ENCODE measurements around the gene ATP6V0E1. TPM values are rescaled to one million over a fixed set of nuclear protein-coding genes. Genes with fewer than 3 reads are reported as not detected.

ATP6V0E1 gene
- total and polyA plus RNA-seq, 2 experiments from 2014 or later: 75.9 to 250 TPM

DNA sequence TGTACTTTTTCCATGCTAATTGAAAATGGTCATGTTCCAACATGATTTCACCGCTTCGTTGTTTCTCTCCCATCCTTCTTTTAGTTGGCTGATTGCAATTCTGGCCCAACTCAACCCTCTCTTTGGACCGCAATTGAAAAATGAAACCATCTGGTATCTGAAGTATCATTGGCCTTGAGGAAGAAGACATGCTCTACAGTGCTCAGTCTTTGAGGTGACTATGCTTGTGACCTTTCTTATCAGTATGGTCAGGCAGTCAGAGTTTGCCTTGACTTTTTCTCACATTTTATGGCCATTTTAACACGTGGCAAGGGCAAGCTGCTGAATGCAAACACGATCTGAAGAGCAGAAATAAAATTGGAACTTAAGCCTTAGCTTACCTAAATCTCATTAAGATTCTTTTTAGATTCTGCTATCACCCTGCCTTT is 36.6 kb downstream of the ATP6V0E1 start:
- H3K4me3 Mint-ChIP-seq: no peak overlapping the region
- Histone ChIP-seq H3K27me3 (ENCODE audit: insufficient read depth) (no peaks in the 10 kb centered on the region), H3K27ac (ENCODE audit: low read depth) (no peak overlapping the region), H3K4me2 (no peak overlapping the region), H3K9me2 (ENCODE audit: insufficient read depth) (peaks cover 4% of the 10 kb centered on the region; the same call in 1 of the 2 replicates), H3F3A (replicated peaks; ENCODE audit: low read depth) (no peaks in the 10 kb centered on the region), H3K4me1 (ENCODE audit: insufficient read depth) (peaks cover 9% of the 10 kb centered on the region), H2AFZ (no peak overlapping the region), H4K20me1 (replicated peaks; ENCODE audit: insufficient read depth) (peaks cover 22% of the 10 kb centered on the region), H3K36me3 (ENCODE audit: insufficient read depth) (no peaks in the 10 kb centered on the region), H3K4me3 (no peak overlapping the region), H3K79me2 (replicated peaks; ENCODE audit: insufficient read depth) (peaks cover 57% of the 10 kb centered on the region)
- H3K4me1 Mint-ChIP-seq: peaks cover 17% of the 10 kb centered on the region
- peaks cover 2% of the 10 kb centered on the region for H3K27me3 Mint-ChIP-seq (ENCODE audit: insufficient read depth, low read depth, poor library complexity)
- ATAC-seq (no peak), DNase-seq (ENCODE audit: low spot score) (no peak)
- no peak for TF ChIP-seq ZNF114 (CRISPR knock-in tag; IDR thresholded peaks at IDR 0.05)
- TF ChIP-seq STAT1 (IDR thresholded peaks at IDR 0.05; ENCODE audit: unreplicated experiment): no peak
- no peak for TF ChIP-seq NANOG (IDR thresholded peaks at IDR 0.05; ENCODE audit: borderline replicate concordance)
- no peak for TF ChIP-seq REST (IDR thresholded peaks at IDR 0.05; ENCODE audit: unreplicated experiment)
- TF ChIP-seq POLR2AphosphoS5 (IDR thresholded peaks at IDR 0.05; ENCODE audit: low read depth): no peak
- TF ChIP-seq EZH2 (IDR thresholded peaks at IDR 0.05; ENCODE audit: low read depth, unreplicated experiment): no peak
- no peak for TF ChIP-seq ZNF331 (CRISPR knock-in tag; IDR thresholded peaks at IDR 0.05; ENCODE audit: low read depth)
- TF ChIP-seq, protein P1, sequence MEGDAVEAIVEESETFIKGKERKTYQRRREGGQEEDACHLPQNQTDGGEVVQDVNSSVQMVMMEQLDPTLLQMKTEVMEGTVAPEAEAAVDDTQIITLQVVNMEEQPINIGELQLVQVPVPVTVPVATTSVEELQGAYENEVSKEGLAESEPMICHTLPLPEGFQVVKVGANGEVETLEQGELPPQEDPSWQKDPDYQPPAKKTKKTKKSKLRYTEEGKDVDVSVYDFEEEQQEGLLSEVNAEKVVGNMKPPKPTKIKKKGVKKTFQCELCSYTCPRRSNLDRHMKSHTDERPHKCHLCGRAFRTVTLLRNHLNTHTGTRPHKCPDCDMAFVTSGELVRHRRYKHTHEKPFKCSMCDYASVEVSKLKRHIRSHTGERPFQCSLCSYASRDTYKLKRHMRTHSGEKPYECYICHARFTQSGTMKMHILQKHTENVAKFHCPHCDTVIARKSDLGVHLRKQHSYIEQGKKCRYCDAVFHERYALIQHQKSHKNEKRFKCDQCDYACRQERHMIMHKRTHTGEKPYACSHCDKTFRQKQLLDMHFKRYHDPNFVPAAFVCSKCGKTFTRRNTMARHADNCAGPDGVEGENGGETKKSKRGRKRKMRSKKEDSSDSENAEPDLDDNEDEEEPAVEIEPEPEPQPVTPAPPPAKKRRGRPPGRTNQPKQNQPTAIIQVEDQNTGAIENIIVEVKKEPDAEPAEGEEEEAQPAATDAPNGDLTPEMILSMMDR (conservative IDR thresholded peaks at IDR 0.05; ENCODE audit: low read depth in 2 of 2): no peak
- TF ChIP-seq JUNB (IDR thresholded peaks at IDR 0.05; ENCODE audit: unreplicated experiment): no peak
- TF ChIP-seq, protein P2, sequence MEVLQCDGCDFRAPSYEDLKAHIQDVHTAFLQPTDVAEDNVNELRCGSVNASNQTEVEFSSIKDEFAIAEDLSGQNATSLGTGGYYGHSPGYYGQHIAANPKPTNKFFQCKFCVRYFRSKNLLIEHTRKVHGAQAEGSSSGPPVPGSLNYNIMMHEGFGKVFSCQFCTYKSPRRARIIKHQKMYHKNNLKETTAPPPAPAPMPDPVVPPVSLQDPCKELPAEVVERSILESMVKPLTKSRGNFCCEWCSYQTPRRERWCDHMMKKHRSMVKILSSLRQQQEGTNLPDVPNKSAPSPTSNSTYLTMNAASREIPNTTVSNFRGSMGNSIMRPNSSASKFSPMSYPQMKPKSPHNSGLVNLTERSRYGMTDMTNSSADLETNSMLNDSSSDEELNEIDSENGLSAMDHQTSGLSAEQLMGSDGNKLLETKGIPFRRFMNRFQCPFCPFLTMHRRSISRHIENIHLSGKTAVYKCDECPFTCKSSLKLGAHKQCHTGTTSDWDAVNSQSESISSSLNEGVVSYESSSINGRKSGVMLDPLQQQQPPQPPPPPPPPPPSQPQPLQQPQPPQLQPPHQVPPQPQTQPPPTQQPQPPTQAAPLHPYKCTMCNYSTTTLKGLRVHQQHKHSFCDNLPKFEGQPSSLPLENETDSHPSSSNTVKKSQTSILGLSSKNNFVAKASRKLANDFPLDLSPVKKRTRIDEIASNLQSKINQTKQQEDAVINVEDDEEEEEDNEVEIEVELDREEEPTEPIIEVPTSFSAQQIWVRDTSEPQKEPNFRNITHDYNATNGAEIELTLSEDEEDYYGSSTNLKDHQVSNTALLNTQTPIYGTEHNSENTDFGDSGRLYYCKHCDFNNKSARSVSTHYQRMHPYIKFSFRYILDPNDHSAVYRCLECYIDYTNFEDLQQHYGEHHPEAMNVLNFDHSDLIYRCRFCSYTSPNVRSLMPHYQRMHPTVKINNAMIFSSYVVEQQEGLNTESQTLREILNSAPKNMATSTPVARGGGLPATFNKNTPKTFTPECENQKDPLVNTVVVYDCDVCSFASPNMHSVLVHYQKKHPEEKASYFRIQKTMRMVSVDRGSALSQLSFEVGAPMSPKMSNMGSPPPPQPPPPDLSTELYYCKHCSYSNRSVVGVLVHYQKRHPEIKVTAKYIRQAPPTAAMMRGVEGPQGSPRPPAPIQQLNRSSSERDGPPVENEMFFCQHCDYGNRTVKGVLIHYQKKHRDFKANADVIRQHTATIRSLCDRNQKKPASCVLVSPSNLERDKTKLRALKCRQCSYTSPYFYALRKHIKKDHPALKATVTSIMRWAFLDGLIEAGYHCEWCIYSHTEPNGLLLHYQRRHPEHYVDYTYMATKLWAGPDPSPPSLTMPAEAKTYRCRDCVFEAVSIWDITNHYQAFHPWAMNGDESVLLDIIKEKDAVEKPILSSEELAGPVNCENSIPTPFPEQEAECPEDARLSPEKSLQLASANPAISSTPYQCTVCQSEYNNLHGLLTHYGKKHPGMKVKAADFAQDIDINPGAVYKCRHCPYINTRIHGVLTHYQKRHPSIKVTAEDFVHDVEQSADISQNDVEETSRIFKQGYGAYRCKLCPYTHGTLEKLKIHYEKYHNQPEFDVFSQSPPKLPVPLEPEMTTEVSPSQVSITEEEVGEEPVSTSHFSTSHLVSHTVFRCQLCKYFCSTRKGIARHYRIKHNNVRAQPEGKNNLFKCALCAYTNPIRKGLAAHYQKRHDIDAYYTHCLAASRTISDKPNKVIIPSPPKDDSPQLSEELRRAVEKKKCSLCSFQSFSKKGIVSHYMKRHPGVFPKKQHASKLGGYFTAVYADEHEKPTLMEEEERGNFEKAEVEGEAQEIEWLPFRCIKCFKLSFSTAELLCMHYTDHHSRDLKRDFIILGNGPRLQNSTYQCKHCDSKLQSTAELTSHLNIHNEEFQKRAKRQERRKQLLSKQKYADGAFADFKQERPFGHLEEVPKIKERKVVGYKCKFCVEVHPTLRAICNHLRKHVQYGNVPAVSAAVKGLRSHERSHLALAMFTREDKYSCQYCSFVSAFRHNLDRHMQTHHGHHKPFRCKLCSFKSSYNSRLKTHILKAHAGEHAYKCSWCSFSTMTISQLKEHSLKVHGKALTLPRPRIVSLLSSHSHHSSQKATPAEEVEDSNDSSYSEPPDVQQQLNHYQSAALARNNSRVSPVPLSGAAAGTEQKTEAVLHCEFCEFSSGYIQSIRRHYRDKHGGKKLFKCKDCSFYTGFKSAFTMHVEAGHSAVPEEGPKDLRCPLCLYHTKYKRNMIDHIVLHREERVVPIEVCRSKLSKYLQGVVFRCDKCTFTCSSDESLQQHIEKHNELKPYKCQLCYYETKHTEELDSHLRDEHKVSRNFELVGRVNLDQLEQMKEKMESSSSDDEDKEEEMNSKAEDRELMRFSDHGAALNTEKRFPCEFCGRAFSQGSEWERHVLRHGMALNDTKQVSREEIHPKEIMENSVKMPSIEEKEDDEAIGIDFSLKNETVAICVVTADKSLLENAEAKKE (CRISPR knock-in tag; IDR thresholded peaks at IDR 0.05): no peak
- TF ChIP-seq EZH2phosphoT487 (IDR thresholded peaks at IDR 0.05; ENCODE audit: unreplicated experiment): no peak
- TF ChIP-seq, protein P3, sequence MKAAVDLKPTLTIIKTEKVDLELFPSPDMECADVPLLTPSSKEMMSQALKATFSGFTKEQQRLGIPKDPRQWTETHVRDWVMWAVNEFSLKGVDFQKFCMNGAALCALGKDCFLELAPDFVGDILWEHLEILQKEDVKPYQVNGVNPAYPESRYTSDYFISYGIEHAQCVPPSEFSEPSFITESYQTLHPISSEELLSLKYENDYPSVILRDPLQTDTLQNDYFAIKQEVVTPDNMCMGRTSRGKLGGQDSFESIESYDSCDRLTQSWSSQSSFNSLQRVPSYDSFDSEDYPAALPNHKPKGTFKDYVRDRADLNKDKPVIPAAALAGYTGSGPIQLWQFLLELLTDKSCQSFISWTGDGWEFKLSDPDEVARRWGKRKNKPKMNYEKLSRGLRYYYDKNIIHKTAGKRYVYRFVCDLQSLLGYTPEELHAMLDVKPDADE (IDR thresholded peaks at IDR 0.05): no peak
- no peak for TF ChIP-seq CREB1 (CRISPR knock-in tag; IDR thresholded peaks at IDR 0.05; ENCODE audit: low read depth)
- H3K27ac Mint-ChIP-seq: no peak overlapping the region
- H3K36me3 Mint-ChIP-seq (ENCODE audit: low read depth): peaks cover 30% of the 10 kb centered on the region; the same call in 2 of the 3 replicates
- H3K9me3 Mint-ChIP-seq: no peaks in the 10 kb centered on the region

Measured in GM23338 (cell line).